HG03196 (cell line): ENCODE data around the gene ZNF569.
"Not testable (repeated sequence)": the region's sequence is repeated elsewhere in the genome, so short reads cannot be mapped to it uniquely, and the experiment has no call there.

Source experiments
- ATAC-seq: cut with Tn5 transposase; IDR thresholded peaks from one replicate; pipeline ENCODE4 v1.9.1; 2021; ENCODE audit not compliant: unreplicated experiment

ZNF569 gene

DNA sequence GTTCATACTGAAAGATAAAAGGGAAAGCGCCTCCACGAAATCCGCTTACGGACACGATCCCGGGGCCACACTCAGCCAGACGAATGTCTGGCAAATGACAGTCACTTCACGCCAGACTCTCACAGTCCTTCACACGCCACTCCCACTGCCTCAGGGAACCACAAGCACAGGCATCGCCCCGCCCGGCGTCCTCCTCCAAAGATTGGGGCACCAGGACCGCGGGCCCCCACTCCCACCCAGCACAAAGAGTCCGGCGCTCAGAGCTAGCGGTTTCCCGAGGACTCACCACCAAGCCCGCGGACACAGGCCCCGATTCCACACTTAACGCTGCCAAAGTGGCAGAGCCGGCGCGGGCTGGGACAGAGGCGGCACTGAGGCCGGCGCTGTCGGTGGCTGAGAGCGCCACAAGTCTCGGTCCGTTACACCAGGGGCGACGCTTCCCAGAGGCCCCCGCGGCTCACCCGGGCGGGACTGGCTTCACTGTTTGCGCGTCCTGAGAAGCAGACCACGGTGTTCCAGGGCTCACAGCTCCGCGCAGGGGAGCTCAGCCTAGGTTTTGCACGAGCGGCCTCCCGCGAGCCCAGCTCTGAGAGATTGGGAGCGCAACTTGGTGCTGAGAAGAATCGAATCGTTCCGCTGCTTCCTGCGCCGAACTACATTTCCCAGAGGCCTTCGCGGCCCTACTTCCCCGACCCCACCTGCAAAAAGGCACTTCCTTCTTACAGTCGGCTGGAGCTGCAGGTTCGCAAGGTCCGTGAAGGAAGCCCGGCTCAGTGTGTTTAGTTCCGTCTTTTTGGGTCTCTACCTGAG, at the start of gene ZNF569:
TSS of gene ZNF569 (minus strand) at position 647 of the 810 bp plus-strand sequence. CDS start 22,523 bp downstream, outside the sequence.
- ATAC-seq = peak; percentile 64

DNA sequence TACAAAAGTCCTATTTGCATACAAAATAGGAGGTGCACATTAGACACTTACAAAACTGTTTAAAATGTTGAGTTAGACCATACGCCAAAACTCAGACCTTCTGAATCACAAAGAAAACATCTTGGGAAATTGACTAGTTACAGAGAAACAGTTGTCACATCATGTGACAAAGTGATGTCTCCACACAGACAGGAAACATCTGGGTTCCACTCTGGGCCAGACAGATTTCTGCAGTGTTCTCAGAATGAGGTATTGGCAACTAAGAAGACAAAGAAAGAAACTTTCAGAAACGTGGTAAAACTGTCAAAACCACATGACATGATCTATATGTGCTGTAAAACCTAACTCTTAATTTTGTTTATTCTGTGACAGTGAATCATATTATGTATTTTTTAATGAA, 46.2 kb upstream of the ZNF569 start:
- no peak for ATAC-seq

DNA sequence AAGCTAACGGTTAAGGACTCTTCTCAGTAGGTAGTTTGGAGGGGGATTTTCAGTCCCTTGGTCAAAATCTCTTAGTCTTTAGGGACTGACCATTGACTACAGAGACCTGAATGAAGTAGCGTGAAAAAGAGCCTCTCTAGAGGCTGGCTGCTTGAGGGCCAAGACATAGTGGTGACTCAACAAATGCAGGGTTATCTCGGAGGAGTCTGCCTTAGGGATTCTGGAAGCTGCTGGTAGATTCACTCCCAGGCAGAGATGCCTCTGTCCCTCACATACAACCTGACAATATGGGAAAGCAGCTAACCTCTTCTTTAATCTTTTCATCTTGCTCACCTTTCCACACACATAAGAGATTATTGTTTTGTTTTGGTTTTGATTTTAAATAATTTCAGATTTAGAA, 44.6 kb upstream of the ZNF569 start:
- ATAC-seq = no peak

DNA sequence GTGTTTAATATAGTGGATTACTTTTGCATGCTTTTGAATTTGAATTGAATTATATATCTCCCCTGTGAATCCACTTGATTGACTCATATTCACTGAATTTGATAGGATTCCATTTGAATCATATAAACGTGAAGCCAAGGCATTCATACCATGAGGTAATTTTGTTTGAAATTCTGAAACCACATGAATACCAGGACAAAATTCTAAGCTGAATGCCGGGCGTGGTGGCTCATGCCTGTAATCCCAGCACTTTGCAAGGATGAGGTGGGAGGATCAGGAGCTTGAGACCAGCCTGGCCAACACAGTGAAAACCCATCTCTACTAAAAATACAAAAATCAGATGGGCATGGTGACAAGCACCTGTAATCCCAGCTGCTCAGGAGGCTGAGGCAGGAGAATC, 43.9 kb upstream of the ZNF569 start:
- no peak for ATAC-seq

DNA sequence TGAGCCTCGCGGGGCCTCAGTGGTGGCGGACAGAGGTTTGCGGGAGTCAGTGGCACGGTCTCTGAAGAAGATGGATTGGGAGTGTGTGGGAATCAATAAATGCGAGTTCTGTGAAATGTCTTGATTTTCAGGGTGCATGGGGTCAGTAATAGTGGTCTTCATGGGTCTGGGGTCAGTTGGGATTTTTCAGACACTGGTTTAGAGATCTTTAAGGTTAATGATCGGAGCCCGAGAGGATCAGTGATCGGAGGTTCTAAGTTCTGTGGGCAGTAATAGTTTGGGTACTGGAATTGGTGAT, 39.9 kb upstream of the ZNF569 start:
- no peak for ATAC-seq

DNA sequence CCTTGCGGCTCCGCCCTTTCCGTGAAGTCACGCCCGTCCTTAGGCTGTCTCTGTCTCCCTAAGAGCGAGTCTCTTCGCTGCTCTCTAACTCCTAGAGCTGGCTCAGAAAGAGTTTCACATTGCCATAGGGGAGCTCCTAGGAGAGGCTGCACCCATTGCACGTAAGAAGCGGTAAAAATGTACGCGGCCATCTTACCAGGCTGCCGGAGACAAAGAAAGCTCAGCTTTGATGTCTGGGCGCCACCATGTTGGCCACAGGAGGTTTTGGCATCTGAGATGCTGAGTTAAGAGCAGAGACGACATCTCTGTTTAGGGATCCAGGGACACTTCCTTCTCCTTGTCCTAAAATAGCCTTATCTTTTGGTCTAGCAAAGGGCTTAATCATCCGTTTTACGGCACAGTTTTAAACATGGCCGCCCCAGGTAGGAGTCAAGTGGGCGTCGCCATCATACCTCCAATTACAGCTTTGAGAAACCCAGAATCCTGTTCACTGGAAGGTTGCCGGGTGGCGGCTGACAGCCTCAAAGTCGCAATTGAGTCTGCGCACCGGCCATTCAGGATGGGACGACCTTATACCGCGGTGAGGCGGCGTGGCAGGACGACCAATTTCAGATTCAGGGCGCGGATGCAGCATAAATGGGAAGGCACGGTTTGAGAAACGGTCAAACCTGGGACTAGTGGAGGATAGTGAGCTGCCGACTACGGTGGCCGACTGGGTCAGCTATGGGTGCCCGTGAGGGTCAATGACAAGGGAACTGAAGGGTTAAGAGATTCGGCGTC, 39.3 kb upstream of the ZNF569 start, which contains the start of gene ZNF793:
TSS of gene ZNF793 (plus strand) at position 553 of the 780 bp plus-strand sequence. CDS start 16,501 bp downstream, outside the sequence.
- ATAC-seq = no peak

DNA sequence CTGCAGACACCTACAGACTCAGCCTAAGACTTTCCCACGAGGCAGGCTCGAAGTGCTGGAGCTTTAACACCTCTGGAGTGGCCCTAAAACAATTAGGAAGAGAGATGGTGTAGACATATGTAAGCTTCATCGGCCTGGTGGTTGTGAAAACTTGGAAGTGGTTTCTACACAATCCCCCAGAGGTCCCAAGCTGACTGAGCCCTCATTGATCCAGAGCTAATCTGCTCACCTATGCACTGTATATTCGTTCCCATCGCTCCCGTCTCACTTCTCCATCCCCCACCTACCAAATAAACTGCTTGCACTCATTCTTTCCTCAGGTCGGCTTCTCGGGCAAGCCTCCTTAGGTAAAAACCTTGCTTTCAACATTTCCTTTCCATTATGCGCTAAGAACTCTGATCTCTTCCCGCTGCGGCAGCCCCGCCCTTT, 38.7 kb upstream of the ZNF569 start:
- ATAC-seq = no peak

DNA sequence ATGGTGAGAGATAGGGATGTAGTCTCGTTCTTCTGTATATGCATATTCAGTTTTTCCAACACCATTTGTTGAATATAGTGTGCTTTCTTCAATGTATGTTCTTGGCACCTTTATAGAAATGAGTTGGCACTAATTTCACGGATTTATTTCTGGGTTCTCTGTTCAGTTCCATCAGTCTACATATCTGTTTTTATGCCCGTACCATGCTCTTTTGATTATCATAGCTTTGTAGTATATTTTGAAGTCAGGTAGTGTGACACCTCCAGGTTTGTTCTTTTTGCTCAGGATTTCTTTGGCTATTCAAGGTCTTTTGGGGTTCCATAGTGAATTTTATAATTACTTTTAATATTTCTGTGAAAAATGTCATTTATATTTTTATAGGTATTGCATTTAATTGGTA, 25.0 kb upstream of the ZNF569 start:
- ATAC-seq = no peak

DNA sequence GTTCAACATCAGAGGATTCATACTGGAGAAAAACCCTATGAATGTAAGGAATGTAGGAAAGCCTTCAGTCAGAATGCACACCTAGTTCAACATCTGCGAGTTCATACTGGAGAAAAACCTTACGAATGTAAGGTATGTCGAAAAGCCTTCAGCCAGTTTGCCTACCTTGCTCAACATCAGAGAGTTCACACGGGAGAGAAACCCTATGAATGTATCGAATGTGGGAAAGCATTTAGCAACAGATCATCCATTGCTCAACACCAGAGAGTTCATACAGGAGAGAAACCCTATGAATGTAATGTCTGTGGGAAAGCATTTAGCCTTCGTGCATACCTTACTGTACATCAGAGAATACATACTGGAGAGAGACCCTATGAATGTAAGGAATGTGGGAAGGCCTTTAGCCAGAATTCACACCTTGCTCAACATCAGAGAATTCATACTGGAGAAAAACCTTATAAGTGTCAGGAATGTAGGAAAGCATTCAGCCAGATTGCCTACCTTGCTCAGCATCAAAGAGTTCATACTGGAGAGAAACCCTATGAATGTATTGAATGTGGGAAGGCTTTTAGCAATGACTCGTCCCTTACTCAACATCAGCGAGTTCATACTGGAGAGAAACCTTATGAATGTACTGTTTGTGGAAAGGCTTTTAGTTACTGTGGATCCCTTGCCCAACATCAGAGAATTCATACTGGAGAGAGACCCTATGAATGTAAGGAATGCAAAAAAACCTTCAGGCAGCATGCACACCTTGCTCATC, 17.3 kb upstream of the ZNF569 start:
- ATAC-seq = no peak

DNA sequence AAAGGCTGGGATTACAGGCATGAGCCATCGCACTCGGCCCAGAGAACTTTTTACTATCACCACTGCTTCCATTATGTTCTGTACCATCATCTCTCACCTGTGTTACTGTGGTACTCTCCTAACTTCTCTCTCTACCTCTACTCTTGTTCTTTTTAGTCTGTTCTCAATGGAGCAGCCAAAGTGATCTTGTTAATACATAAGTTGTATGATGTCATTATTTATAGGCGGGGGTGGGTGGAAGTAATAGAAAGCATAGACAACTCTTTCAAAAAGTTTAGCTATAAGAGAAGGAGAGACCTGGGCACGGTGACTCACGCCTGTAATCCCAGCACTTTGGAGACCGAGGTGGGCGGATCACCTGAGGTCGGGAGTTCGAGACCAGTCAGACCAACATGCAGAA, 4.9 kb upstream of the ZNF569 start:
- no peak for ATAC-seq

DNA sequence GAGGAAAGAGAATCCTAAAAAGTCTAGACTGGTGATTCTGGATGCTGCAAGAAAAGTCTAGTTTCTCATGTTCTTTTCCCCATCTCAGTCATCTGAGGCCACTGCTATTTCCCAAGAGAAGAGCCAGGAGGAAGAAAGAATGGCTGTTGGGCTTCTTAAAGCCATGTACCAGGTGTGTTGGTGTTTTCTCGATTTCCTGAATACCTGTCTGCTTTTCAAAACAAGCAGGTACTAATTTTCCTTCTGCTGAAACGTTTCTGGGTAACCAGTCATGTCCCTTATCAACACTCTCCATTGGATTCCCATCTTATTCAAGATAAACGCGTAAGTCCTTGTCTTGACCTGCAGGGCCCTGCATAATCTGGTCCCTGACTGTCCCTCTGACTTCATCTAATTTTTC, 3.0 kb upstream of the ZNF569 start:
- ATAC-seq = no peak

DNA sequence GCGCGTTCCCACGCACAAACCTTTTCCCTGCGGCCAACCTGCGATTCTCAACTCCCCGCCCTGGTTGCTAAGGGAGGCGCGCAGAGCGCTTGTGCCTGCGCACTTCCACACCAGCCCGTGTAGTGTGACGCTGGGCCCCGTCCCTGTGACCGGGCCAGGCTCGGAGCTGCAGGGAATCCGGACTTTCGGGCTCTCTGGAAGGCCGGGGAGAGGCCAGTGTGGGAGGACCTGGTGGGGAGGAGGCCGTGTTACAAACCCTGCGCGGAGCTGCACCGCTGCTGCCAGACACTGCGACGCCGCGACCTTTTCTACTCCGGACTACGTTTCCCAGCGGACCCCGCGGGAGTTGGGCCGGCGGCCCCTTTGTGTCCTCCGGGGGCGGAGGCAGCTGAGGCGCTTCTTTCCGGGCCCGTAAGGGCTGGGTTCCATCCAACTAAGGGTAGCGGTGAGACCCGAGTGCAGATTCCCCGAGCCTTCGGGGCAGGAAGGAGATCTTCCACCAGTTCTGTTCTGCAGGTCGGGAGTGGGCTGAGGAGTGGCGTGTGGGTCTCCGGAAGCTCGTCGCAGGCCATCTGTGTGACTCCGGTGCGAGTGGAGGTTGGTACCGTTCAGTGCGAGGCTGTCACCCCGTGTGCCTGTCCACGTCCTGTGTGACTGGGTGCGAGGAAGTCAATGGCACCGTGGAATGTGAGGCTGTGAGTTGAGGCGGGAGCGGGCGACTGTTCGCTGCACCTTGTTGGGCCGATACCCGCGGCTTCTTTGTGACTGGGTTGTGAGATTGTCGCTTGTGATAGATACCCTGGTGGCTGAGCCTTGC, 1.9 kb upstream of the ZNF569 start, which contains the start of gene ZNF570:
TSS of gene ZNF570 (plus strand) at position 396 of the 817 bp plus-strand sequence. CDS start 999 bp downstream, outside the sequence.
- peak; percentile 52 for ATAC-seq

DNA sequence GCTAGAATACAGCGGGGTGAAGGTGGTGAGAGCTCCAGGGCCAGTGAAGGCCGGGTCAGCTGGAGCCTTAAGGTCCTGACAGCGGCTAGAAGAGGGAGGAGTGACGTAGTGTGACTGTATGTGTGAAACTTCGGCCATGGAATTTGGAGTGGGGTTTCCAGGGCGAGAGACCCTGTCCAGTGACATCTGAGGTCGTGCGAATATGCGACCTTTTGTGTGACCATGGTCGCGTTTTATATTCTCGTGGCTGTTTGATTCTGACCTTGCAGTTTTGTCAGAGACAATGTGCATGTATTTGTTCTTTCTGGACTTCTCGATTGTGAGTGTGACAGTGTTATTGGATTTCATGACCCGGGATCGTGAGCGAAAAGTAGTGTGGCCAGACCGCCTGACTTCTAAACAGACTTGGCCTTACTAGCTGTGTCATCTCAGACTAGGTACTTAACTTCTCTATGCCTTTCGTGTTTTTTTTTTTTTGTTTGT, 405 bp upstream of the ZNF569 start:
- no peak for ATAC-seq

DNA sequence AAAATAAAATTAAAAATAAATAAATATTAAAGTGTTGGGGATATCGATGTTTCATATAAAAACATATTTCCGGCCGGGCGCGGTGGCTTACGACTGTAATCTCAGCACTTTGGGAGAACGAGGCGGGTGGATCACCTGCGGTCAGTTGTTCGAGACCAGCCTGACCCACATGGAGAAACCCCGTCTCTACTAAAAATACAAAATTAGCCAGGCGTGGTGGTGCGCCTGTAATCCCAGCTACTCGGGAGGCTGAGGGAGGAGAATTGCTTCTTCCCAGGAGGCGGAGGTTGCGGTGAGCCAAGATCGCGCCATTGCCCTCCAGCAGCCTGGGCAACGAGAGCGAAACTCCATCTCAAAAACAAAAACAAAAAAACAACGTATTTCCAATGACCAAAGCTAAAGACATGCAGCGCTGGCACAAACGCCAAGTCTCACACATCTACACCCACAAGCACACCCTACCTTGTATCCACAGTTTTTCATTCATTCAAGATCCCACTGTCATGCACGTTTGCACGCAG, 907 bp downstream of the ZNF569 start:
- no peak for ATAC-seq

DNA sequence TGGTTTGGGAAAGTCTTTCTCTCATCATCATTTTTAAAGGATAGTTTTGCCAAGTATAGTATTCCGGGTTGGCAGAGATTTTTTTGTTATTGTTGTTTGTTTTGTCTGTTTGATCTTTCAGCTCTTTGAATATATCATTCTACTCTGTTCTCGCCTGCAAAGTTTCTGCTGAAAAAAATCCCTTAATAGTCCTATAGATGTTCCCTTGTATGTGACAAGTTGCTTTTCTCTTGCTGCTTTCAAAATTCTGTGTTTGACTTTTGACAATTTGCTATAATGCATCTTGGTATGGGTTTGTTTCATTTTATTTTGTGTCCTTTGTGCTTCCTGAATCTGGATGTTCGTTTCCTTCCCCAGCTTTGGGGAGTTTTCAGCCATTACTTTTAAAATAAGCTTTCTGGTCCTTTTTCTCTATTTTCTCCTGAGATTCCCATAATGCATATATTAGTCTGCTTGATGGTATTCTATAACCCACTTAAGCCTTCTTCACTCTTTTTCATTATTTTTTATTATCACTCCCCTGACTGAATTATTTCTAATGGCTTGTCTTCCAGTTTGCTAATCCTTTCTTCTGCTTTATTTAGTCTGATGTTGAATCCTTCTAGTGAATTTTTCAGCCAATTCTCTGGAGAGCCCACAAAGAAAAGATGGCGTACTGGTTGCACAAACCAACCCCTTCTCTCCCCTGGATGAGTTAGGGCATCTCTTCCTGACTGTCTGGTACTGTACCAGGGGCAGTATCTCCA, 14.6 kb downstream of the ZNF569 start:
- ATAC-seq = no peak

DNA sequence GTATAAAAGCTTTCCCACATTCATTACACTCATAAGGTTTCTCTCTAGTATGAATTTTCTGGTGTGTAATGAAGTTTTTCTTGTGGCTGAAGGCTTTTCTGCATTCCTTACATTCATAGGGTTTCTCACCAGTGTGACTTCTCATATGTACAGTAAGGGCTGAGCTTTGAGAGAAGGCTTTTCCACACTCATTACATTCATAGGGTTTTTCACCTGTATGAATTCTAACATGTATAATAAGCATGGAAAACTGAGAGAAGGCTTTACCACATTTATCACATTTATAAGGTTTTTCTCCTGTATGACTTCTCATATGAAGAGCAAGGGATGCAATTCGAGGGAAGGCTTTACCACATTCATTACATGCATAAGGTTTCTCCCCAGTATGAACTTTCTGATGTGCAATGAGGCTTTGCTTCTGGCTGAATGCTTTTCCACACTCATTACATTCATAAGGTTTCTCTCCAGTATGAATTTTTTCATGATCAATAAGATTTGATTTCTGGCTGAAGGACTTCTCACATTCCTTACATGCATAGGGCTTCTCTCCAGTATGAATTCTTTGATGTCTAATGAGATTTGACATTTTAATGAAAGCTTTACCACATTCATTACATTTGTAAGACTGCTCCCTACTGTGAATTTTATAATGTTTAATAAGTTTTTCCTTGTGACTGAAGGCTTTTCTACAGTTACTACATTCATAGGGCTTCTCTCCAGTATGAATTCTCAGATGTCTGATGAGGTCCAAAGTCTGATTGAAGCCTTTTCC, 53.7 kb downstream of the ZNF569 start:
- no peak for ATAC-seq

DNA sequence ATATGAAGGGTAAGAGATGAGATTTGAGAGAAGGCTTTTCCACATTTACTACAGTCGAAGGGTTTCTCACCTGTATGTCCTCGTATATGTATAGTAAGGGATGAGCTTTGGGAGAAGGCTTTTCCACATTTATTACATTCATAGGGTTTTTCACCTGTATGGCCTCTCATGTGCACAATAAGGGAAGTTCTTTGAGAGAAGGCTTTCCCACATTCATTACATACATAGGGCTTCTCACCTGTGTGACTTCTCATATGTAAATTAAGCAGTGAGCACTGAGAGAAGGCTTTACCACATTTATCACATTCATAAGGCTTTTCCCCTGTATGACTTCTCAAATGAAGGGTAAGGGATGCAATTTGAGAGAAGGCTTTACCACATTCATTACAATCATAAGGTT, 54.5 kb downstream of the ZNF569 start:
- ATAC-seq = no peak

DNA sequence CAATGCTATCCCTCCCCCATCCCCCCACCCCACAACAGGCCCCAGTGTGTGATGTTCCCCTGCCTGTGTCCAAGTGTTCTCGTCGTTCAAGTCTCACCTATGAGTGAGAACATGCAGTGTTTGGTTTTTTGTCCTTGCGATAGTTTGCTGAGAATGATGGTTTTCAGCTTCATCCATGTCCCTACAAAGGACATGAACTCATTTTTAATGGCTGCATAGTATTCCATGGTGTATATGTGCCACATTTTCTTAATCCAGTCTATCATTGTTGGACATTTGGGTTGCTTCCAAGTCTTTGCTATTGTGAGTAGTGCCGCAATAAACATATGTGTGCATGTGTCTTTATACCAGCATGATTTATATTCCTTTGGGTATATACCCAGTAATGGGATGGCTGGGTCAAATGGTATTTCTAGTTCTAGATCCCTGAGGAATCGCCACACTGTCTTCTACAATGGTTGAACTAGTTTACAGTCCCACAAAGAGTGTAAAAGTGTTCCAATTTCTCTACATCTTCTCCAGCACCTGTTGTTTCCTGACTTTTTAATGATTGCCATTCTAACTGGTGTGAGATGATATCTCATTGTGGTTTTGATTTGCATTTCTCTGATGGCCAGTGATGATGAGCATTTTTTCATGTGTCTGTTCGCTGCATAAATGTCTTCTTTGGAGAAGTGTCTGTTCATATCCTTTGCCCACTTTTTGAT, 61.0 kb downstream of the ZNF569 start:
- not testable (repeated sequence) for ATAC-seq
